Suppressor macrophage treated with lipopolysaccharide for 1 hour (primary cell): ENCODE data around the gene CACNA1F.

Experiments
- DNase-seq, 3 donors: peaks; one replicate each; pipeline ENCODE4 v3.0.0-alpha.2; 2020 to 2022

The CACNA1F gene

GRCh38 chrX:49226946-49227345 is 6.2 kb downstream of the CACNA1F start:
- DNase-seq, result no peak

DNA sequence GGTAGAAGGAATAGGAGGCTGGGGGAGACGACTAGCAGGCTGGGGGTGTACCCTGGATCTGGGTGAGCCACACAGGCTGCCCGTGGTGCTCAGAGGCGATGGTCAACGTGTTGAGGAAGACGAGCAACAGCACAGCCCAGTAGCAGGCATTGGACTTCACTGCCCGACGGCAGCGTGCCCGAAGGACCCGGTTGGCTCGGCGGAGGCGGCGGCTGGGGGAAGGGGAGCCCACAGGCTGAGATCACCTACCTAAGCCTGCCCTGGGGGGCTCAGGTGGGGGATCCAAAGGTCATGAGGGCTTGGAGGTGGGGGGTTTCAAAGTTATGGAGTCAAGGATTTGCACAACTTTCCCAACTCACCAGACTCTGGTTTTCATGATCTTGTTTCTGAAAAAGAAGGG is 7.3 kb downstream of the CACNA1F start:
- no peak for DNase-seq

DNA sequence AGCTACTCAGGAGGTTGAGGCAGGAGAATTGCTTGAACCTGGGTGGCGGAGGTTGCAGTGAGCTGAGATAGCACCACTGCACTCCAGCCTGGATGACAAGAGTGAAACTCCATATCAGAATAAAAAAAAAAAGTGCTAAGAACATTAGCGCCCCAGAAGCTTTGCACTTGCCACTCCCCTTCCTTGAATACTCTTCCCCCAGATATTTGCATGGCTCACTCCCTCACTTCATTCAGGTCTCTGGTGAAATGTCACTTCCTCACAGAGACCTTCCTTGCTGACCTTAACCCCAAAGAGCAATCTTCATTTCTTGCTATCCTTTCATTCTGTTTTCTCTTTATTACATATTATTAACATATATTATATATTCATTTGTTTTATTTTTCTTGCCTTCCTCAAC is 11.3 kb downstream of the CACNA1F start:
- no peak for DNase-seq

DNA sequence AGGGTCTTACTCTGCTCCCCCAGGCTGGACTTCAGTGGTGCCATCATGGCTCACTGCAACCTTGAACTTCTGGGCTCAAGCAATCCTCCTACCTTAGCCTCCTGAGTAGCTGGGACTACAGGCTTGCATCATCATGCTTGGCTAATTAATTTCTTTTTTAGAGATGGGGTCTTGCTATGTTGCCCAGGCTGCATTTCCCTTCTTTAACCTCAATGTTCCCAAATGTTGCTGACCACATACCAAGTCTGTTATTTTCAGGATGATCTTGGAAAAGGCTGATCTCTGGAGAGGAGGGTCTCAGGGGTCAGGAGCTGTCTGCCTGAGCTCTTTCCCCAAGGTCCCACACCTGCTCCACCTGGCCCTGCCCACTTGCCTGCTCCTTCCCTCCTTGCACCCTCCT is 13.0 kb downstream of the CACNA1F start:
- DNase-seq, result no peak

DNA sequence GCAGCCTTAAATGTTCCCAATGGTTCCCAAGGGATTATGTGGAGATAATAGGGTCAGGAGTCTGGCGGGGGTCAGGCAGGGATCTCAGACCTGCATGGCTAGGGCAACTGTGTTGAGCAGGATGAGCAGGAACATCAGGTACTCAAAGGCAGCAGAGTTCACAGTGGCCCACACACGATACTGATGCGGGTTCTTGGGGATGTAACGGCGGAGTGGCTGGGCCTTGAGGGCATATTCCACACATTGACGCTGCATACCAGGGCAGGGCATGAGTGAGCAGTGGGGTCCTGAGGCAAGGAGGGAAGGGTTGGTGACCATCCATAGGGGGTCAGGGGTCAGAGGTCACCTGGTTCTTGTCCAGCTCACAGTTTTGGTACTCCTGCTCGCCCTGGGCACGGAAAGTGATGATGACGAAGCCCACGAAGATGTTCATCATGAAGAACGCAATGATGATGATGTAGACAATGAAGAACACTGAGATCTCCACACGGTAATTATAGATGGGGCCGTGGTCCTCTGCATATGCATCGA is 18.1 kb downstream of the CACNA1F start:
- no peak for DNase-seq

- DNase-seq, result no peak
Observed at GRCh38 chrX:49214416-49214815, 18.7 kb downstream of the CACNA1F start.

- no peak for DNase-seq
Observed at GRCh38 chrX:49212861-49213260, 20.3 kb downstream of the CACNA1F start.

- no peak for DNase-seq
Observed at GRCh38 chrX:49212209-49212608, 20.9 kb downstream of the CACNA1F start.

- no peak for DNase-seq
Observed at GRCh38 chrX:49211074-49211473, 22.1 kb downstream of the CACNA1F start.

DNA sequence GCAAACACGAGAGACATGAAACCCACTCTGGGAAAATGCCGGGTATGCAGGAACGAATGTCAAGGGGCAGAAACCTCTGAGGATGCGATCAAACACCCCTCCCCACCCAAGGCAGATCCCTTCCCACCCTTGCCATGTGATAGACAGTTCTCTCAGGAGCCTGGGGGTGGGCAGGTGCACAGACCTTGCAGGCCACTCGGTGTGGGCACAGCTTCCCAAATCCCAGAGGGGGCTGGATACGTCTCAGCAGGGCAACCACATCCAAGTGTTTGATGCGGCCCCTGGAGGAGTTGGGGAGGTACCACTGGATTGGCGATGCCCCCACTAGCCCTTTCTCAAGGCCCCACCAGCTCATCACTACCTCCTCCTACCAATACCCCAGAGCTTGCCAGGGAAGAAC is 22.7 kb downstream of the CACNA1F start:
- no peak for DNase-seq

GRCh38 chrX:49209434-49210251 is 23.5 kb downstream of the CACNA1F start:
- DNase-seq, result peak; percentile 45 to 65 (median 49)

DNA sequence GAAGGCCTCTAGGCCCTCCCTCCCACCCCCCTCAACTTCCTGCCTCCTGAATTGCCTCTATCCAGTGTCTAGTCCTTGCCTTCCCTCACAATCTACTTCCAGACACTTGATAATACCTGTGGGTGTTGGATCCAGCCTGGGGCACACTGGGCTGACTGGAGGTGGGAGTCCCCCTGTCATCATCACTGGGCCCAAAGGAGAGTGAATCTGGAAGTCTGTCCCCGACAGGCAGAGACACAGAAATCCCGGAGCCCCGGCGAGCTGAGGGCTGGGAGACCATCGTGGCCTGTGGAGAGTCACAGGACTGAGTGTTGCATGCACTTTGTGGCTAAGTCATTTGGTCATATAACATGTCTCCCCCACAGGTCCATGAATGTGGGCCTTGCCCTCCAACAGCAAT is 24.7 kb downstream of the CACNA1F start:
- DNase-seq, result no peak

GRCh38 chrX:49206543-49206942 is 26.6 kb downstream of the CACNA1F start:
- no peak for DNase-seq

DNA sequence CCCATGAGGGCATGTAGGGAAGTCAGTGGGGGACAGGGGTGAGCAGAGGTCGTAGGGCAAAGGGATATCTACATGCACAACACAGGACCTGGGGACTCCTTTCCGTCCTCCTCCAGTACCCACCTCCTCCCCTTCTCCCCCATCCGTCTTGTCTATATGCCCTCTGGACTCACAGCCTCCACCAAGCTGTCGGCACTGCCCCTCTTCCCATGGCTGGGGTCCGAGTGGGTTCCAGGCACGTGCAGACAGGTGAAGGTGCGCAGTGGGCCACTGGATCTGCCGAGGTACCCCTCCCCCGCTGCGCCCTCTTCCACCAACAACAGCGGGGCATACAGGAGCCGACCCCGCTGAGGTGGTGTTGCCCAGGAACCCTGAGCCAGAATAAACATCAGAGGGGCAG is 27.7 kb downstream of the CACNA1F start:
- DNase-seq, result no peak

DNA sequence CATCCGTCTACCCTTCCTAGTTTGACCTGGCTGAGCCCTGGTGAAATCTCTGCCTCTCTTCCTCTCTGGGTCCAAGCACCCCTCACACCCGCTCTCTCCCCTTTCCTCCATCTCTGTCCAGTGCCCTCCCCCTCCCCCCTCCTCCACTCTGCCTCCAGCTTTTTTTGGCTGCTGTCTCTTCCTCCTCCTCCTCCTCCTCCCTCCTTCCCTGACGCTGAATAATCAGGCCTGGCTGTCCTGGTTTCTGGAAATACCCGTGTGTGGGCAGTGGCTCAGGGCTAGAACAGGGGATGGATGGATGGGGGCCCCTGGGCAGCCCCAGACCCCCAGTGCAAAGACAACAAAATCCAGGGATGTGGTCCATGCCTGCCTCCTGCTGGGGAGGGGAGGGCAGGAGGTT is 28.4 kb downstream of the CACNA1F start:
- no peak for DNase-seq

DNA sequence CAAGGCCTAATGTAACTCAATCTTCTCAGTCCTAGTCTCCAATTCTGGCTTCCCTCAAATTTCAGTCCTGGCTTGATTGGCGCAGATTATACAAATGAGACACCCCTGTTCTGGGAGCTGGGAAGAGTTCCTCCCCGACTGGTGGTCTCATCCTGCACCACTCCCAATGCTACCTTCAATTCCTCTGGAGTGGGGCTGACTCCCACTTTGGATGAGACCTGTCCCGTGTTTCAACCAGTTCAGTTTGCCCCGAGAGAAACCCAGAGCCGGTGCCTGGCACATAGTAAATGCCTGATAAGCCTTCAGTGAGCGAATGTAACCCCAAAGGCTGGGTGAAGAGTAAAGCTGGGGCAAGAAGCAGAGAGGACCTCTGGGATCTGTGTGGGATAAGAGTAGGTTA is 29.1 kb downstream of the CACNA1F start:
- no peak for DNase-seq

- DNase-seq, result no peak
Observed at GRCh38 chrX:49203536-49203935, 29.6 kb downstream of the CACNA1F start.

- DNase-seq, result no peak
Observed at GRCh38 chrX:49202022-49202421, 31.1 kb downstream of the CACNA1F start.

GRCh38 chrX:49199906-49200771 is 33.0 kb downstream of the CACNA1F start, which contains the start of gene SYP:
Gene SYP, minus strand, starts transcription at chrX:49200193. Its CDS starts 7 bp downstream, at chrX:49200186.
- peak; percentile 85 to 93 (median 86) for DNase-seq

DNA sequence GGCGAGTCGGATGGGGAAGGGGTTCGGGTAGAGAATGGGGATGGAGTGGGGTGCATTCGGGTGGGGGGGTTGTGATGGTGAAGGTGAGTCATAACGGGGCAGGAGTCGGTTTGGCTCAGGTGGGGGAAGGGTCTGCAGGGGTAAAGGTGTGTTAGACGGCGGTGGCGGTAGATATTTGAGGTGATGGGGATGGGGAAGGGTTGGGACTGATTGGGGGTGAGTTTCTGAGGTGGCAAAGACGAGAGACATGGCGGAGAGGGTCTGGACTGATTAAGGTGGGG is 33.9 kb downstream of the CACNA1F start:
- DNase-seq, result no peak

GRCh38 chrX:49198540-49199314 is 34.4 kb downstream of the CACNA1F start:
- no peak for DNase-seq

DNA sequence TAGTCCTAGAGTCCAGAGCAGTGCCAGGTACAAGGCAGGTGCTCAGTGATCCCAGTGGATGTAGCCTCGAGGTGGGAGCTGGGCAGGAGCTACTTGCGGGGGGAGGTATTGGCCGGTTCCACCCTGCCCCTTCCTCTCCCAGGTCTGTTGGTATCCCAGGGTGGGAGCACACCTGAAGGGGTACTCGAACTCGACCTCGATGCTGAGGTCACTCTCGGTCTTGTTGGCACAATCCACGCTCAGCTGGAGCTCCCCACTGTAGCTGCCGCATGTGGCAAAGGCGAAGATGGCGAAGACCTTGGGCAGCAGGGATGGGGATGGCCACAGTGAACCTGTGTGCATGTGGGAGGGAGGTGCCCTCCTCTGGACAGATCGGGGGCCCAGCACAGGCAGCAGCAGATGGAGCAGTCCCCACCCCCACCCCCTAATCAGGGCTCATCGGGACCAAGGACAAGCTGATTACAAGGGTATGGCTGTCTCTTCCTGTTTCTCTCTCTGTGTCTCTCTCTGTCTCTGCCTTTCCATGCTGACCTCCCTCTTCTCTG is 35.5 kb downstream of the CACNA1F start:
- DNase-seq, result no peak

DNA sequence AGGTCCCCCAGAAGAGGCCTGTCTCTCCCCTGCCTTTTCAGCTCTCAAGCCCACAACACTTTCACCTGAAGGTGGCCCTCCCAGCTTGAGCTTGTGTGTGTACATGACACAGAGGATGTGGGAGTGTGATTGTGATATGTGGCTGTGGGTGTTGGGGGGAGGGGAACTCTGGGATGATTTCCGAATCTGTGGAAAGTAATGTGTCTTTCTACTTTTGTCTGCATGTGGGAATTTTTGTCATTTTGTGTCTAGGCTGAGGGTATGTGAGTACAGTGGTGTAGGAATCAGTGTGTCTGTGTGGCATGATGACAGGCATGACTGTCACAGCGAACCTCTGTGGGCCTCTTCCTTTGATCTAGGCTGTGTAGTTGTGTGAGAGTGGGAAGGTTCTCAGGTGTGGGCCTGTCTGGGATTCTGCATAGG is 39.6 kb downstream of the CACNA1F start:
- DNase-seq, result no peak
